ENCODE data around the gene SSC5D. TPM values are rescaled to one million over a fixed set of nuclear protein-coding genes. Genes with fewer than 3 reads are reported as not detected.

Gene SSC5D
- total and polyA plus RNA-seq, 9 of the 15 experiments (the other 6 are each of a cell fraction or from before 2014, with no cell fraction given) = 0.04 to 0.71 (median 0.14) TPM; not detected in 2

GRCh38 chr19:55486971-55487923 is 989 bp upstream of the SSC5D start (continued):
- TF ChIP-seq, protein P1, sequence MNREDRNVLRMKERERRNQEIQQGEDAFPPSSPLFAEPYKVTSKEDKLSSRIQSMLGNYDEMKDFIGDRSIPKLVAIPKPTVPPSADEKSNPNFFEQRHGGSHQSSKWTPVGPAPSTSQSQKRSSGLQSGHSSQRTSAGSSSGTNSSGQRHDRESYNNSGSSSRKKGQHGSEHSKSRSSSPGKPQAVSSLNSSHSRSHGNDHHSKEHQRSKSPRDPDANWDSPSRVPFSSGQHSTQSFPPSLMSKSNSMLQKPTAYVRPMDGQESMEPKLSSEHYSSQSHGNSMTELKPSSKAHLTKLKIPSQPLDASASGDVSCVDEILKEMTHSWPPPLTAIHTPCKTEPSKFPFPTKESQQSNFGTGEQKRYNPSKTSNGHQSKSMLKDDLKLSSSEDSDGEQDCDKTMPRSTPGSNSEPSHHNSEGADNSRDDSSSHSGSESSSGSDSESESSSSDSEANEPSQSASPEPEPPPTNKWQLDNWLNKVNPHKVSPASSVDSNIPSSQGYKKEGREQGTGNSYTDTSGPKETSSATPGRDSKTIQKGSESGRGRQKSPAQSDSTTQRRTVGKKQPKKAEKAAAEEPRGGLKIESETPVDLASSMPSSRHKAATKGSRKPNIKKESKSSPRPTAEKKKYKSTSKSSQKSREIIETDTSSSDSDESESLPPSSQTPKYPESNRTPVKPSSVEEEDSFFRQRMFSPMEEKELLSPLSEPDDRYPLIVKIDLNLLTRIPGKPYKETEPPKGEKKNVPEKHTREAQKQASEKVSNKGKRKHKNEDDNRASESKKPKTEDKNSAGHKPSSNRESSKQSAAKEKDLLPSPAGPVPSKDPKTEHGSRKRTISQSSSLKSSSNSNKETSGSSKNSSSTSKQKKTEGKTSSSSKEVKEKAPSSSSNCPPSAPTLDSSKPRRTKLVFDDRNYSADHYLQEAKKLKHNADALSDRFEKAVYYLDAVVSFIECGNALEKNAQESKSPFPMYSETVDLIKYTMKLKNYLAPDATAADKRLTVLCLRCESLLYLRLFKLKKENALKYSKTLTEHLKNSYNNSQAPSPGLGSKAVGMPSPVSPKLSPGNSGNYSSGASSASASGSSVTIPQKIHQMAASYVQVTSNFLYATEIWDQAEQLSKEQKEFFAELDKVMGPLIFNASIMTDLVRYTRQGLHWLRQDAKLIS (CRISPR knock-in tag; IDR thresholded peaks at IDR 0.05) = 0 out of 2 replicates have a peak, but pooled peaks have one; percentile 36
- TF ChIP-seq EP300 (IDR thresholded peaks at IDR 0.05; ENCODE audit: low read length) (no peak), MCM3 (IDR thresholded peaks at IDR 0.05) (no peak), PTTG1 (tag; IDR thresholded peaks at IDR 0.05; ENCODE audit: low read depth) (no peak), GABPB1 (CRISPR knock-in tag; IDR thresholded peaks at IDR 0.05) (no peak; the same call in 1 of the 2 replicates), NCOR1 (IDR thresholded peaks at IDR 0.05) (no peak), GABPA (tag; conservative IDR thresholded peaks at IDR 0.05; ENCODE audit: low read depth) (no peak), SRSF3 (IDR thresholded peaks at IDR 0.05; ENCODE audit: insufficient read depth, low read length) (no peak), DDX20 (tag; IDR thresholded peaks at IDR 0.05; ENCODE audit: low read depth) (no peak), PHF8 (IDR thresholded peaks at IDR 0.05; ENCODE audit: borderline replicate concordance, low read length) (no peak), TRIM28 (IDR thresholded peaks at IDR 0.05) (no peak), HDAC8 (tag; IDR thresholded peaks at IDR 0.05) (no peak), MTA3 (IDR thresholded peaks at IDR 0.05; ENCODE audit: borderline replicate concordance) (no peak), FOXP1 (CRISPR knock-in tag; IDR thresholded peaks at IDR 0.05) (no peak), ZEB2 (IDR thresholded peaks at IDR 0.05) (no peak), EWSR1 (IDR thresholded peaks at IDR 0.05; ENCODE audit: borderline replicate concordance, low read depth, partially characterized antibody) (no peak), ERF (CRISPR knock-in tag; IDR thresholded peaks at IDR 0.05) (no peak), ASH1L (IDR thresholded peaks at IDR 0.05; ENCODE audit: borderline replicate concordance, low read depth, partially characterized antibody) (no peak), MCM7 (IDR thresholded peaks at IDR 0.05) (no peak), ARID1B (IDR thresholded peaks at IDR 0.05) (peak; percentile 55; the same call in 1 of the 2 replicates), ZBTB1 (CRISPR knock-in tag; IDR thresholded peaks at IDR 0.05; ENCODE audit: borderline replicate concordance, low read depth) (no peak), FOSL1 (tag; conservative IDR thresholded peaks at IDR 0.05) (peak; percentile 61), ZNF3 (CRISPR knock-in tag; IDR thresholded peaks at IDR 0.05) (no peak), NCOA2 (IDR thresholded peaks at IDR 0.05; ENCODE audit: partially characterized antibody in 2 of 2) (no peak)
- TF ChIP-seq, protein P2, sequence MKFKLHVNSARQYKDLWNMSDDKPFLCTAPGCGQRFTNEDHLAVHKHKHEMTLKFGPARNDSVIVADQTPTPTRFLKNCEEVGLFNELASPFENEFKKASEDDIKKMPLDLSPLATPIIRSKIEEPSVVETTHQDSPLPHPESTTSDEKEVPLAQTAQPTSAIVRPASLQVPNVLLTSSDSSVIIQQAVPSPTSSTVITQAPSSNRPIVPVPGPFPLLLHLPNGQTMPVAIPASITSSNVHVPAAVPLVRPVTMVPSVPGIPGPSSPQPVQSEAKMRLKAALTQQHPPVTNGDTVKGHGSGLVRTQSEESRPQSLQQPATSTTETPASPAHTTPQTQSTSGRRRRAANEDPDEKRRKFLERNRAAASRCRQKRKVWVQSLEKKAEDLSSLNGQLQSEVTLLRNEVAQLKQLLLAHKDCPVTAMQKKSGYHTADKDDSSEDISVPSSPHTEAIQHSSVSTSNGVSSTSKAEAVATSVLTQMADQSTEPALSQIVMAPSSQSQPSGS (CRISPR knock-in tag; IDR thresholded peaks at IDR 0.05) = no peak
